PC-9 (cell line): ENCODE data around the gene FOXN4. TPM values are rescaled to one million over a fixed set of nuclear protein-coding genes. Genes with fewer than 3 reads are reported as not detected.

Experiments
- BruUV-seq: library from RNA; stranded (reverse); fragments of 400-500 nt; replicated peaks from 2 replicates; lab custom pipeline; 2021; lab: Mats Ljungman, UMichigan
- CTCF ChIA-PET: fragments of 300-600 bp; sonication (Branson Sonifier 250); formaldehyde crosslinking; loops from one replicate; lab custom pipeline; 2022; ENCODE audit warnings: antibody characterized with exemption; lab: Charles Lee
- POLR2A ChIA-PET: fragments of 300-600 bp; sonication (Branson Sonifier 250); formaldehyde crosslinking; loops from one replicate; lab custom pipeline; 2022; ENCODE audit warnings: antibody characterized with exemption; ENCODE audit not compliant: unreplicated experiment; lab: Charles Lee
- DNase-seq, 2 experiments: peaks; one replicate each; pipeline versions ENCODE4 v3.0.0 to v3.0.0-alpha.2; 2015 to 2022; ENCODE audit warnings: mixed read lengths in 1 of 2
- H2AFZ ChIP-seq: fragments of 200-600 bp; sonication (generic); 2 replicates; pipeline ENCODE4 v1.8.1; 2017; ENCODE audit warnings: antibody characterized with exemption
- H3F3A ChIP-seq: fragments of 200-600 bp; sonication (generic); 2 replicates; pipeline ENCODE4 v1.8.1; 2017; ENCODE audit warnings: antibody characterized with exemption, mild to moderate bottlenecking, low read depth; ENCODE audit not compliant: insufficient read depth
- H3K27ac ChIP-seq: fragments of 200-600 bp; sonication (generic); 2 replicates; pipeline ENCODE4 v1.6.1; 2016; ENCODE audit warnings: mixed run types
- H3K27me3 ChIP-seq: fragments of 200-600 bp; sonication (generic); 2 replicates; pipeline ENCODE4 v1.6.1; 2016; ENCODE audit warnings: low read depth, mixed run types; ENCODE audit not compliant: insufficient read depth
- H3K36me3 ChIP-seq: fragments of 200-600 bp; sonication (generic); 2 replicates; pipeline ENCODE4 v1.6.1; 2016; ENCODE audit warnings: low read depth, mixed run types
- H3K4me1 ChIP-seq: fragments of 200-600 bp; sonication (generic); replicated peaks from 2 replicates; pipeline ENCODE4 v1.6.1; 2016; ENCODE audit warnings: mixed run types; ENCODE audit not compliant: insufficient read depth
- H3K4me2 ChIP-seq: fragments of 200-600 bp; sonication (generic); 2 replicates; pipeline ENCODE4 v1.6.1; 2017; ENCODE audit warnings: mixed run types
- H3K4me3 ChIP-seq: fragments of 200-600 bp; sonication (generic); 2 replicates; pipeline ENCODE4 v1.6.1; 2016; ENCODE audit warnings: mixed run types
- H3K79me2 ChIP-seq: fragments of 200-600 bp; sonication (generic); 2 replicates; pipeline ENCODE4 v1.6.1; 2017; ENCODE audit warnings: low read depth, mixed run types
- H3K9me2 ChIP-seq: fragments of 200-600 bp; sonication (generic); 2 replicates; pipeline ENCODE4 v1.8.1; 2017; ENCODE audit warnings: mild to moderate bottlenecking; ENCODE audit not compliant: insufficient read depth
- H3K9me3 ChIP-seq: fragments of 200-600 bp; sonication (generic); 2 replicates; pipeline ENCODE4 v1.8.1; 2016; ENCODE audit warnings: low read depth; ENCODE audit not compliant: insufficient read depth
- H4K20me1 ChIP-seq: fragments of 200-600 bp; sonication (generic); 2 replicates; pipeline ENCODE4 v1.8.1; 2017; ENCODE audit not compliant: insufficient read depth
- CTCF ChIP-seq: fragments of 200-600 bp; sonication (generic); conservative IDR thresholded peaks from 2 replicates; pipeline ENCODE4 v1.6.1; 2017; ENCODE audit warnings: mixed run types, antibody characterized with exemption, mild to moderate bottlenecking, moderate library complexity
- EZH2 ChIP-seq: fragments of 200-600 bp; sonication (generic); IDR thresholded peaks from 2 replicates; pipeline ENCODE4 v1.8.0; 2017; ENCODE audit warnings: antibody characterized with exemption, low read depth
- intact Hi-C: fragments of 100-400 bp; cut with micrococcal nuclease; formaldehyde crosslinking; loops from one replicate; pipeline ENCODE4 v1.10.0; 2022; ENCODE audit not compliant: unreplicated experiment
- total RNA-seq: library from RNA; stranded (reverse); gene quantifications from 2 replicates; pipeline ENCODE4 v1.2.3, GENCODE V29; 2021

The FOXN4 gene
- total RNA-seq, 1 experiment from 2014 or later: not detected

GRCh38 chr12:109347589-109347988 lies 38.5 kb upstream of the FOXN4 start, which contains the start of gene MYO1H:
Gene MYO1H, plus strand, starts transcription at chr12:109347900. Its CDS starts 61 bp downstream, at chr12:109347961.
- CTCF ChIA-PET: no interaction called here
- no peak for DNase-seq
- Histone ChIP-seq H3K4me2 (no peak within 1 kb of the TSS), H3K9me3 (no peaks in the 10 kb centered on the region), H3K79me2 (no peaks in the 10 kb centered on the region), H3K36me3 (no peaks in the 10 kb centered on the region), H3K4me1 (no peaks in the 10 kb centered on the region), H3K9me2 (no peaks in the 10 kb centered on the region), H3F3A (no peaks in the 10 kb centered on the region), H3K27me3 (peaks cover 39% of the 10 kb centered on the region), H4K20me1 (no peaks in the 10 kb centered on the region), H3K4me3 (no peak within 1 kb of the TSS), H3K27ac (no peak within 1 kb of the TSS), H2AFZ (no peak within 1 kb of the TSS)
- POLR2A ChIA-PET: no interaction called here
- intact Hi-C loops: no loop called here
- BruUV-seq: no TSS peak
- TF ChIP-seq EZH2: no peak
- no peak for TF ChIP-seq CTCF

GRCh38 chr12:109346920-109347319 lies 37.8 kb upstream of the FOXN4 start:
- ChIA-PET POLR2A (no interaction called here), CTCF (no interaction called here)
- H3K27me3 ChIP-seq: peaks cover 32% of the 10 kb centered on the region
- no peaks in the 10 kb centered on the region for H3K9me2 ChIP-seq
- intact Hi-C loops: no loop called here
- H3K4me2 ChIP-seq: no peak overlapping the region
- TF ChIP-seq EZH2: no peak
- peak; percentile 42; the same call in 1 of the 2 replicates for TF ChIP-seq CTCF
- no peaks in the 10 kb centered on the region for H3K79me2 ChIP-seq
- no peaks in the 10 kb centered on the region for H3K4me1 ChIP-seq
- H4K20me1 ChIP-seq: no peaks in the 10 kb centered on the region
- no peaks in the 10 kb centered on the region for H3F3A ChIP-seq
- no peak overlapping the region for H2AFZ ChIP-seq
- DNase-seq: no peak
- no peaks in the 10 kb centered on the region for H3K36me3 ChIP-seq
- H3K9me3 ChIP-seq: no peaks in the 10 kb centered on the region
- no TSS peak for BruUV-seq
- H3K4me3 ChIP-seq: no peak overlapping the region
- H3K27ac ChIP-seq: no peak overlapping the region

GRCh38 chr12:109345428-109345827 lies 36.3 kb upstream of the FOXN4 start:
- H3K27me3 ChIP-seq: peaks cover 22% of the 10 kb centered on the region; the same call in 1 of the 2 replicates
- H3K4me3 ChIP-seq: no peak overlapping the region
- POLR2A ChIA-PET: no interaction called here
- H4K20me1 ChIP-seq: no peaks in the 10 kb centered on the region
- H3K9me3 ChIP-seq: no peaks in the 10 kb centered on the region
- CTCF ChIA-PET: no interaction called here
- no peaks in the 10 kb centered on the region for H3F3A ChIP-seq
- H3K4me2 ChIP-seq: no peak overlapping the region
- H2AFZ ChIP-seq: no peak overlapping the region
- H3K4me1 ChIP-seq: no peaks in the 10 kb centered on the region
- no peaks in the 10 kb centered on the region for H3K9me2 ChIP-seq
- DNase-seq: no peak
- H3K79me2 ChIP-seq: no peaks in the 10 kb centered on the region
- TF ChIP-seq EZH2: no peak
- TF ChIP-seq CTCF: no peak
- intact Hi-C loops: no loop called here
- no TSS peak for BruUV-seq
- no peaks in the 10 kb centered on the region for H3K36me3 ChIP-seq
- no peak overlapping the region for H3K27ac ChIP-seq
